ENCODE measurements around the gene IGSF9. TPM values are rescaled to one million over a fixed set of nuclear protein-coding genes. Genes with fewer than 3 reads are reported as not detected.

Gene IGSF9
- total RNA-seq, 1 donor from 2014 or later: 68.2 TPM

GRCh38 chr1:159986093-159986492, 40.7 kb upstream of the IGSF9 start:
- Mint-ChIP-seq H3K4me1 (ENCODE audit: low read depth) (peaks cover 5% of the 10 kb centered on the region), H3K4me3 (ENCODE audit: low read depth) (no peak overlapping the region), H3K27me3 (peaks cover 9% of the 10 kb centered on the region), H3K9me3 (ENCODE audit: low read depth) (no peaks in the 10 kb centered on the region), H3K27ac (no peak overlapping the region), H3K36me3 (ENCODE audit: insufficient read depth) (no peaks in the 10 kb centered on the region)
- no peak for DNase-seq (ENCODE audit: low spot score, unreplicated experiment)
- TF ChIP-seq CTCF (IDR thresholded peaks at IDR 0.05; ENCODE audit: unreplicated experiment): no peak

- Mint-ChIP-seq H3K27me3 (peaks cover 12% of the 10 kb centered on the region), H3K27ac (no peak overlapping the region), H3K4me1 (ENCODE audit: low read depth) (peaks cover 5% of the 10 kb centered on the region), H3K9me3 (ENCODE audit: low read depth) (no peaks in the 10 kb centered on the region), H3K36me3 (ENCODE audit: insufficient read depth) (no peaks in the 10 kb centered on the region), H3K4me3 (ENCODE audit: low read depth) (no peak overlapping the region)
- TF ChIP-seq CTCF (IDR thresholded peaks at IDR 0.05; ENCODE audit: unreplicated experiment): no peak
- no peak for DNase-seq (ENCODE audit: low spot score, unreplicated experiment)
These were observed 40.1 kb upstream of the IGSF9 start for GRCh38 chr1:159985473-159985872.

GRCh38 chr1:159983681-159984080, 38.3 kb upstream of the IGSF9 start:
- Mint-ChIP-seq H3K4me3 (ENCODE audit: low read depth) (no peak overlapping the region), H3K36me3 (ENCODE audit: insufficient read depth) (no peaks in the 10 kb centered on the region), H3K4me1 (ENCODE audit: low read depth) (peaks cover 5% of the 10 kb centered on the region), H3K27me3 (peaks cover 24% of the 10 kb centered on the region), H3K27ac (no peak overlapping the region), H3K9me3 (ENCODE audit: low read depth) (no peaks in the 10 kb centered on the region)
- no peak for TF ChIP-seq CTCF (IDR thresholded peaks at IDR 0.05; ENCODE audit: unreplicated experiment)
- no peak for DNase-seq (ENCODE audit: low spot score, unreplicated experiment)

- DNase-seq (ENCODE audit: low spot score, unreplicated experiment): no peak
- peaks cover 5% of the 10 kb centered on the region for H3K4me1 Mint-ChIP-seq (ENCODE audit: low read depth)
- no peak for TF ChIP-seq CTCF (IDR thresholded peaks at IDR 0.05; ENCODE audit: unreplicated experiment)
- H3K27me3 Mint-ChIP-seq: peaks cover 27% of the 10 kb centered on the region
- H3K36me3 Mint-ChIP-seq (ENCODE audit: insufficient read depth): no peaks in the 10 kb centered on the region
- H3K27ac Mint-ChIP-seq: no peak overlapping the region
- H3K4me3 Mint-ChIP-seq (ENCODE audit: low read depth): no peak overlapping the region
- H3K9me3 Mint-ChIP-seq (ENCODE audit: low read depth): no peaks in the 10 kb centered on the region
These were observed 36.9 kb upstream of the IGSF9 start for GRCh38 chr1:159982280-159982679.

- H3K4me3 Mint-ChIP-seq (ENCODE audit: low read depth): no peak overlapping the region
- no peak overlapping the region for H3K27ac Mint-ChIP-seq
- peaks cover 5% of the 10 kb centered on the region for H3K4me1 Mint-ChIP-seq (ENCODE audit: low read depth)
- no peak for TF ChIP-seq CTCF (IDR thresholded peaks at IDR 0.05; ENCODE audit: unreplicated experiment)
- peaks cover 35% of the 10 kb centered on the region for H3K27me3 Mint-ChIP-seq
- no peaks in the 10 kb centered on the region for H3K9me3 Mint-ChIP-seq (ENCODE audit: low read depth)
- DNase-seq (ENCODE audit: low spot score, unreplicated experiment): no peak
- no peaks in the 10 kb centered on the region for H3K36me3 Mint-ChIP-seq (ENCODE audit: insufficient read depth)
These were observed 36.1 kb upstream of the IGSF9 start for GRCh38 chr1:159981351-159982055.
